GM12872 (cell line): ENCODE data around the gene UNC13B.

Source experiments
- CTCF ChIP-seq: IDR thresholded peaks from 3 replicates; pipeline ENCODE4 v1.5.1; 2011; ENCODE audit warnings: low read depth, mild to moderate bottlenecking, low read length, moderate library complexity; ENCODE audit not compliant: insufficient read depth

UNC13B gene

GRCh38 chr9:35156781-35157180, 5.0 kb upstream of the UNC13B start:
- no peak for TF ChIP-seq CTCF

- TF ChIP-seq CTCF = no peak
These were observed 3.1 kb upstream of the UNC13B start for GRCh38 chr9:35158501-35159280.

DNA sequence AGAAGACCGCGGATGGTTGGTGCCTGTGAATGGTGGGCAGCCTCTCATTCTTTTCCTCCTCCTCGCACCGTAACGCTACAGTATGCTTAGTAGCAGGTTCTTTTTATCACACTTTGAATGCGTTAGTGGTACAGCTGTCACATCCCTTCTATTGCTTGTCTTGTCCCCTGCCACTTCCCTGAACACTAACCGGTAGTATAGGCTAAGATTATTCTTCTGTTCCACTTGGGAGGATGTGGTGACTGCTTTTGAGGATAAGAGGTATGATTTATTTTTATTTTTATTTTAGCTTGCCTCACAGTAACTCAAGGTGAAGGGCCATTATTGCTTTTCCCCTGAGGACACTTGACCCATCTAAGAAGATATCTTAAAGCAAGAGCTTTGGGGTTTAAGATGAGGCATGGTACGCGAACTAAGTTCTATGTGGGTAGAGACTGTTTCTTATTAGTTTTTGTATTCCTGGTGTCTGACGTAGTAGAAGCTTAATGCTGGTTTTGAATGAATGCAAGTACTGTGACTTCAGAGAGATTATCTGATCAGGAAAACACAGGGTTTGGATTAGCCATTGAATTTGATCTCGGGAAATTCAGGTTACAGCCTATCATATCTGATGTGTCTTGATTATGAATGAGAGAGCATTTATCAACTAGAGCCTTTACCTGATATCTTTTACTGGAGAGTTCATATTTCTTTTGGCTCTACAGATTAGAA, 951 bp downstream of the UNC13B start:
- no peak for TF ChIP-seq CTCF

DNA sequence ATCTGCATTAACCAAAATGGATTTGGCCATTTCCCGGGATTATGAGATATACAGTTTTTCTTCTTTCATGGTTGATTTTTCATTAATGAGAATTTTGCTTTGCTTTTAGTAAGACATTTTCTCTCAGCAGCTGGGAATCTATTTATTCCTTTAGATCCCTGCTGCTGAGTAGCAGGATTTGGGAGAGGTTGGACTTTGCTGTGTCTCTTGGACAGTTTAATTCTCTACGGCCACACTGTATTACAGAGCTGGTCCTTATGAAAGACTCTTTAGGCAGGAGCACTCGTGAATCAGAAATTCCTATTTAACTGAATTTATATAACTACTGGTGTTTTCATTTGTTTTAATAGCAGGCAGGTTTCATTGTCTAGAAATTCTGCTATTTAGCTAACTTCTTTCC, 1.6 kb downstream of the UNC13B start:
- no peak for TF ChIP-seq CTCF

- TF ChIP-seq CTCF = no peak
These were observed 2.9 kb downstream of the UNC13B start for GRCh38 chr9:35164711-35165110.

- no peak for TF ChIP-seq CTCF
These were observed 7.2 kb downstream of the UNC13B start for GRCh38 chr9:35168963-35169362.

- no peak for TF ChIP-seq CTCF
These were observed 11.1 kb downstream of the UNC13B start for GRCh38 chr9:35172878-35173277.
